ENCODE measurements around the gene STAT1.

STAT1 gene

DNA sequence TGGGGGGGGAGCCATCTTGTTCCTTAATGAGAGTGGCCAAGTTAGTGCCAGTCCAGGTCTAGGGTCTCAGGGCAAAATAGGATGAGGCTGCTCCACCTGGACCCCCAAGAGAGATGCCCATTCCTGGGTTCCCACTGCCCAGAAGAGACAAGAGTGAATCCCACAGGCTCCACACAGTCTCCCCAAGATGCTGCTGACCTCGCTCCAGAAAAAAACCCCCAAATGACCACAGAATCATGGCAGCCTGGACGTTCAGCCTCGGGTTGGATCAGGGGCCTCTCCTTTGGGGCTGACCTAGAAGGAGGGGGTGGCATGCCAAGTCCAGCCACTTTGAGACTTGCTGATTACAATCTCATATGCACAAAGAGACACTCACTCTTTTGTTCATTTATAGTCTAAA lies 25.1 kb downstream of the STAT1 start:
- DNase-seq (ENCODE audit: low read depth, low spot score), result no peak
- no peak overlapping the region for H3K4me3 ChIP-seq (ENCODE audit: low read length)

- no peak overlapping the region for H3K4me3 ChIP-seq (ENCODE audit: low read length)
Observed at GRCh38 chr2:190987938-190988337, 26.0 kb downstream of the STAT1 start.

GRCh38 chr2:190987116-190987515 lies 26.9 kb downstream of the STAT1 start:
- no peak for DNase-seq (ENCODE audit: low read depth, low spot score)
- H3K4me3 ChIP-seq (ENCODE audit: low read length), result no peak overlapping the region

More at GRCh38 chr2:190987938-190988337, 26.0 kb downstream of the STAT1 start:
- DNase-seq (ENCODE audit: low read depth, low spot score), result no peak

DNA sequence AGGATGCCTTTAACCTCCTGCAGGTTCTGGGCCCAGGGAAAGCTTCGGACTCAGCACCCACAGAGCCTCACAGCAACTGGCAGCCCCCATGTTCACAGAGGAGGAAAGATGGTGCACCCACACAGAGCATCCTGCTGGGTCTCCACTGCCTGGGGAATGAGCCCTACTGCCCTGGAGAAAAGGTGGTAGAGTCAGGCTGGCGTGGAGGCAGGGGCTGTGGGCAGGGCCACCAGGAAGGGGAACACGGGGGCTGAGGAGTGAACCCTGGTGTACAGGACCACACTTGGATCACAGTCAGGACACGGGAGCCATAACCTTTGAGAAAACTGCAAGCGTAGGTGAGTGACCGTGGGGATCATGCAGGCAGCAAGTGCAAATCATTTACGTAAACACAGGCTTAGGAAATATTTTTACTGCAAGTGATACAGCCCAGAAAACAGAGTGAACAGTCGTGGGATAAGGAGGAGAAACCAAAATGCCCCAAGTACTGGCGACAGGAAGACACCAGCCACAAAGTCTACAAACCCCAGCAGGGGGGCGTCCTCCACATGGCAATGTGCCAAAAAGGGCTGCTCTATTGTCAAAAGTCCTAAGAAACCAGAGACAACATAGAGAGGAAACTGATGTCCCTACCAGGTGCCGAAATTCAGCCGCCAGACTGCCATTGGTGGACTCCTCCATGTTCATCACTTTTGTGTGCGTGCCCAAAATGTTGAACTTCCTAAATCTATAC lies 27.6 kb downstream of the STAT1 start:
- no peak overlapping the region for H3K4me3 ChIP-seq (ENCODE audit: low read length)
- DNase-seq (ENCODE audit: low read depth, low spot score), result peak; percentile 71

DNA sequence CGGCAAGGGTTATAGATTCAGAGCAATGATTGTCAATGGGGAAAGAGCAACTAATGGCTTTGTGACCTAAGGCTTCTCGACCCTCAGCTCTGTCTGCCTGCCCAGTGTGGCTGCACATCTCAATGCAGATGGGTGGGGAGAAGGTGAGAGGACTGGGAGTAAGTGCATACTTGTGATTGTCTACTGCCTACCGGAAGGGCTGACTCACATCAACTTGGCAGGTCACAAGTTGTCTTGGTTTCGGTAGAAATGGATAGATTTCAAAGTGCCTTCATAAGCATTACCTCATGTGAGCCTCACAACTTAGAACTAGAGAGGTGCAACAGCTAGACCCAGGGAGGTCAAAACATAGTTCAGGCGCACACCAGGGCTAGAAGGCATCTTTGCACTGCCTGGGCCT lies 29.4 kb downstream of the STAT1 start:
- no peak overlapping the region for H3K4me3 ChIP-seq (ENCODE audit: low read length)
- DNase-seq (ENCODE audit: low read depth, low spot score), result no peak

DNA sequence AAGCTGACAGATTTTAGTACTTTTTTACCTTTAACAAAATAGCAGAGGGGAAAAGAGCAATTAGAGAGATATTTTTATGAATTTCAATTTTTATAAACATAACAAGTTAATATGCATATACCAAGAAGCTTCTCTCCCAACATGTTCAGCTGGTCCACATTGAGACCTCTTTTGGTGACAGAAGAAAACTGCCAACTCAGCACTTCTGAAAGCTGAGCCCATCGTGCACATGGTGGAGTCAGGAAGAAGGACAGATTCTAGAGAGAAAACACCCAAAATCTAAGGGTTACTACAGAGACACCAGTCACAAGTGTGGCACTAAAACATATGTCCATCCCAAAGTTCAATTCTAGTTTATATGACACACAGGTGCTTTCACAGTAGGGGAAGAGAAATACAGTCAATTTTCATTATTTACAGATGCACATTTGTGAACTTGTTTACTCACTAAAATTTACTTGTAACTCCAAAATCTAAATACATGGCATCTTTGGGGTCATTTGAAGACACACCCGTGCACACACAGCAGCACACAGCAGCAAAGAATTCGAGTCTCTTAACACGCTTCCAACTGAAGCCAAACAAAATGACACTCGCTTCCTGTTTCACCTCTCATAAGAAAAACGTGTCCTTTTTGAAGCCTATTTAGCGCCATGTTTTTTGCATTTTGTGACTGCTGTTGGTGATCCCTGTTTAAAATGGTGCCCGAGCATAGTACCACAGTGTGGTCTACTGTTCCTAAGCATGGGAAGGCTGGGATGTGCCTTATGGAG lies 31.5 kb downstream of the STAT1 start:
- no peak overlapping the region for H3K4me3 ChIP-seq (ENCODE audit: low read length)
- DNase-seq (ENCODE audit: low read depth, low spot score), result no peak

DNA sequence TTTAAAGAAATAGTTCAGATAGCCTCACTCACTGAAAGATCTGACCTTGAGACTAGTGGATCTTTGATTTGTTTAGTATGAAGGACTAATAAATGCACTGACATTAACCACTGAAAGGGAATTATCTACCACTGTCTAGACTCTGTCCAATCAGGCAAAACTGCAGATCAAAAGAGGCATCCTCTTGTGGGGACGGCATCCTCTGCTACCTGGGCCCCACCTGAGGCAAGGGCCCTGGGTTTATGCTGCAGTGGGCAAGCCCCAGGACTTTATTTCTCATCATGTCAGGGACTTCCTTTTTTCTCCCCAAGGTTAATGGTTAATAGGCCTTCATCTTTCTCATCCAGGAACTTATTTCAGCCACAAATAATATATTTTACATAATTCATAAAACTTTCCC lies 32.2 kb downstream of the STAT1 start:
- no peak overlapping the region for H3K4me3 ChIP-seq (ENCODE audit: low read length)
- no peak for DNase-seq (ENCODE audit: low read depth, low spot score)

DNA sequence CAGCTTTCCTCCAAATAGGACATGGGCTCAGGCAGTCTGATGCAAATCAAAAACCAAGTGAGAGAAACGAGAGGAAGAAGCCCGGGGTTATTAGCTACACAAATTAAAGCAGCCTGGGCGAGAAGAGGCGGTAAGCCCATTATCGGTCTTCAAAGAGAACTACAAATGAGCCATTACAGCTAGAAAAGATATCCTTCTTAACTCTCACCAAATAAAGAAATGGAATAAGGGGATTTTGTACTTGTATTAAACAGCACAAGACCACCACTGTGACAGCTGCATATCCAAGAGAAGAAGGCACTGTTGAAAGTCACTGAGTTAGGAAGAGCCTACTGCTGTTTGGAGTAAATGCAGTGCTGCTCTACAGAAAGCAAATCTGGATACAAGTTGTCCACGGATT lies 32.6 kb downstream of the STAT1 start:
- H3K4me3 ChIP-seq (ENCODE audit: low read length), result no peak overlapping the region

DNA sequence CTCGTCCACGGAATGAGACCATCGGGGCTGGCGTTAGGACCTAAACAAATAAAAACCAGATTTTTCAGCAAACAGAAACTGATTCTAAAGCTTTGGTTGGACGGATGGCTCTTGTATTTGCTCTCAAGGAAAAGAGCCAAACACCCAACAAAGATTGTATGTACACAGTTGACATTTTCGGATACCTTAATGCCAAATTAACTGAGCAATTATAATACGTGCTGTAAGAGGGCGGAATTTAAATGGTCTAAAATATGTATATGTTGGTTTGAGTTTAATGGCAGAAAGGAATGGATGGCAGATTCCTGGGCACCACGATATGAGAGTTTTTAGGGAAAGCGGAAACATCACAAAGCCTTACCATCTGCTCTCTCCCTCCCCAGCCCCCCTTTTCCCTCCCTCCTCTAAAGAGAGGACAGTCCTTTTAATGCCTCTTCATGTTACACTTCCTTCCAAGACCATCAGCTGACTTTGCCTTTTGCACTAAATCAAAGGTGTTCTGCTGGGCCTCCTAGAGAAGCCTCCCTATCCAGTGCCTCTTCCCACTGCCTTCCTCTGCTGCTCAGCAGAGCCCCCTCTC lies 33.3 kb downstream of the STAT1 start:
- no peak overlapping the region for H3K4me3 ChIP-seq (ENCODE audit: low read length)
- DNase-seq (ENCODE audit: low read depth, low spot score), result no peak

More for the DNA sequence above, 32.6 kb downstream of the STAT1 start:
- no peak for DNase-seq (ENCODE audit: low read depth, low spot score)

DNA sequence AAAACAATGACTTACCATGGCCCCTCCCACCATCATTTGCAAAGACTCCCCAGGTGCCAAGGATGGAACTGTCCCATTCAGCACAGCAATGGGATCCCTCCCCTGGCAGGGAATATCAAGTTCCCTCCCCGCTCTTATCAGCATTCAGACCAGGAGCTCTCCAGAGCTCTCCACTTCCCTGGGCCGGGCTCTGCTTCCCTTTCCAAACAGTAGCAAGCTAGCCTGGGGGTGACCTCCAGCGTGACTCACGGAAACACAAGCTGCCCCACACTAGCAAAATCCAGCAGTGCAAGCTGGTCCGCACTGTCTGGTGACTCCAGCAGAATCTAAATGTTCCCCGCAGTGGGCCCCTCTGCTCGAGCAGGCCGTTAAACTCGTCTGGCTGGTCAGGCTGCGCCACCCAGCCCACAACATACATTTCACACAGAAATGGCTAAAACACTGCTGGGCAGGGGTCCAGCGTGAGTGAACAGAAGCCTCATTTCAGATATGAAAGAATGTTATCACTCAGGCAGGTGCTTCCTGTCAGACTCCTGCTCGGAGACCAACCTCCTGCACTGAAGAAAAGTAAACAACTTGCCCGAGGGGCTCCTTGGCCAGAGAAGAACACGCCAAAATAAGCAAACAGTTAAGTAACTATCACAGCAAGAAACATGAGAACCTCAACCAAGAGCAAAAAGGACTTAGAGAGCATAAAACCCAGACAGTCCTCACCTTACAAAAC lies 33.9 kb downstream of the STAT1 start:
- DNase-seq (ENCODE audit: low read depth, low spot score), result no peak
- no peak overlapping the region for H3K4me3 ChIP-seq (ENCODE audit: low read length)

GRCh38 chr2:190978389-190979053 lies 35.5 kb downstream of the STAT1 start:
- DNase-seq (ENCODE audit: low read depth, low spot score), result no peak
- H3K4me3 ChIP-seq (ENCODE audit: low read length), result no peak overlapping the region

GRCh38 chr2:190977505-190977904 lies 36.5 kb downstream of the STAT1 start:
- DNase-seq (ENCODE audit: low read depth, low spot score), result no peak
- H3K4me3 ChIP-seq (ENCODE audit: low read length), result no peak overlapping the region

GRCh38 chr2:190976521-190976920 lies 37.5 kb downstream of the STAT1 start:
- DNase-seq (ENCODE audit: low read depth, low spot score), result no peak
- H3K4me3 ChIP-seq (ENCODE audit: low read length), result no peak overlapping the region

DNA sequence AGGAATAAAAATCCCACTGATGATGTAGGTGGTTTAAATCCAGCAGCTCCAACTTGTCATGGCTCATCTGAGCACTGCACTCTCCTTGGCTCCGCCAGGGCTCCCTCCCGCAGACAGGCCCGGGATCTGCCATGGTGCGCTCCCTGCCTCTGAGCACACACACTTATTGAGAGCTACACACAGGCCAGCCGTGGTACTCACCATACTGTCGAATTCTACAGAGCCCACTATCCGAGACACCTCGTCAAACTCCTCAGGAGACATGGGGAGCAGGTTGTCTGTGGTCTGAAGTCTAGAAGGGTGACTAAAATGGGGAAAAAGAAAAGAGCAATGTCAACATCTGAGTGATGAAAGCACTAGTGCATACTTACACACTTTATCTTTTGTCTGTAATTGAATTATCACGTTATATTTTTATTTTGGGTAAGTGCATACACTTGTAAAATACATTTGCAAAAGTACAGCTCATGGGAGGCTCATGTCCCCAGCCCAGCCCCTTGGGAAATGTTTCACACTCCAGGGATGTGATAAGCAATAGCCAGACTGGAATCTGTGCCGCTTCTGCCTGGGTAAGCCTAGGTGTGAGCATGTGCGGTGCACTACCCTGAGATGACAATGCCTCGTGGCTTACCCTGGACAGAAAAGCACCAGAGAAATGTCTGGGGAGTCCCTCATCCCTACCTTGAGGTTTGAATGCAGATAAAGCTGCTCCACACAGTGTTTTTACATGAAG lies 39.2 kb downstream of the STAT1 start:
- no peak overlapping the region for H3K4me3 ChIP-seq (ENCODE audit: low read length)

DNA sequence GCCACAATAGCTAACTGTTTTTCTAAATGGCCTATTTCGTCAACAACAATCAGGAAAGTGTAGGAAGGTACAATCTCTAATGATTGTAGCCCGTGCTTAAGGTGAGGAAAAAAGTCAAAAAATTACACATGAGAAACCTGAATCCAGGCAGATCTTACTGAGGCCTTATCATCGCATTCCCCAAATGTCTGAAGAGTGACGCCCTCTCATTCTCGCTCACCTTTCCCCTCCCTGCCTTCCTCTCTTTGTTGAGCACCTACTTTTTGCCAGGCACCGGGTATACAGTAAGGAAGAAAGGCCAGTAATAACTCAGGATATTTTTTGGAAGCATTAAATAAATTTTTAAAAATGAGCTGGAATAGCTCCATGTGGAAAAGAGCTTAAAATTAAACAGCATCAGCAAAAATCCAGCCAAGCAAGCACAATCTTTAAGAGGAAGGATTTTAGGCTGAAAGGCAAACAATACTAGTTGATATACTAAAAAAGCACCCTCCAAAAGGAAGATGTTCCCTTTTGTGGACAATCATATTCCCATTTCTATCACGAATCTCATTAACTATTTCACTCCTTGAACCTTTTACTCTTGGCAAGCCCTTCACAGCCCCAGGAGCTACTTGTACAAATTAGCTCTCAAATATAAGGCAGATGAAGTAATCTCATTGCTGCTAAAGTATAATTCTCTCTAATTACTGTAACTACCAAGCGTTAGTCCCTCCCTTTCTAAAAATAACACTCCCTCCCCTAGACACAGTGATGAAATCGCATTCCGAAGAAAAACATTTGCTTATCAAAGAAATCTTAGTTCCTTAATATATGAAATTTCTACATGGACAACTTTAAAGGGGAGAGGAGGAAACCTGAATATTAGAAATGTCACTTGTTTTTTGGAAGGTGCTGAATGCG lies 40.0 kb downstream of the STAT1 start:
- no peak overlapping the region for H3K4me3 ChIP-seq (ENCODE audit: low read length)
- no peak for DNase-seq (ENCODE audit: low read depth, low spot score)

More for the DNA sequence above, 39.2 kb downstream of the STAT1 start:
- DNase-seq (ENCODE audit: low read depth, low spot score), result no peak

DNA sequence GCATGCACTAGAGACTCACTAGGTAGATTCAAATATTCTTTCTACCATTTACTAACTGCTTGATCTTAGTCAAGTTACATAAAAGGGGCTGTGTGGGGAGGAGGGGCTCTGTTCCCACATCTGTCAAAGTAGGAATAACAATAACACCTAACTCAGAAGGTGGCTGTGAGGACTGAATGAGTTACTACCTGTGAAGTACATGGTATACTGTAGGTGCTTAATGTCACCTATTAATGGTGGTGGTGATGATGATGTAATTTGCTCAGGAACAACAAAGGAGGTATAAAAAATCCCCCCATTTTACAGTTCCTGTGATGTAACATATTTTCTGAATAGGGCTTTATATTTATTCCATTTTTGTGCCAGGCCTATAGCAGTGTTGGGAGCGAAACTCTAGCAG lies 40.7 kb downstream of the STAT1 start:
- DNase-seq (ENCODE audit: low read depth, low spot score), result no peak

GRCh38 chr2:190972846-190973245 lies 41.1 kb downstream of the STAT1 start:
- no peak overlapping the region for H3K4me3 ChIP-seq (ENCODE audit: low read length)
- no peak for DNase-seq (ENCODE audit: low read depth, low spot score)

More for the DNA sequence above, 40.7 kb downstream of the STAT1 start:
- H3K4me3 ChIP-seq (ENCODE audit: low read length), result no peak overlapping the region

DNA sequence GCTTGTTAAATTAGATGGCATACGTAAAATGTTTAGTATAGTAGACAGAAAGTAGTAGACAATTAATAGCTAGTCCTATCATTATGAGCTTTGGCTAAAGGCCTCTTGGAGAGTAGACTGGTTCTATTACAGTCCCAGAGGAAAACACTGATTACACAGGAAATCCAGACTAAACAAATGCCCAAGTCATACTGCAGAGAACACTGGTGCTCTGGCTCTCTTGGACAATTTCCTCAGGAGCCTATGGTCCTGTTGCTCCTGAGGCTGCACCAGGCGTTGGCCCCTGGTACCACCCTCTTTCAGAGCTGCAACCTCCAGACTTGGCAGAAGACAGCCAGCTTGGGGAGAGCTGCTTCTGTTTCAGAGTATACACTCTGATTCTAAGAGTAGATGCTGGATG lies 41.8 kb downstream of the STAT1 start:
- DNase-seq (ENCODE audit: low read depth, low spot score), result no peak
- H3K4me3 ChIP-seq (ENCODE audit: low read length), result no peak overlapping the region

Measured in Jurkat, Clone E6-1 (cell line).